GM23338 (cell line): ENCODE measurements around the gene ATF7.

Experiments used
- CREB1 ChIP-seq: fragments of 250-450 bp; sonication (Bioruptor Pico); IDR thresholded peaks from 2 replicates; pipeline ENCODE4 v1.5.0; 2020; ENCODE audit warnings: low read depth, mild to moderate bottlenecking, moderate library complexity
- EZH2 ChIP-seq: fragments of 200-600 bp; sonication (generic); IDR thresholded peaks from one replicate; pipeline ENCODE4 v1.8.0; 2017; ENCODE audit warnings: antibody characterized with exemption, mild to moderate bottlenecking, low read depth; ENCODE audit not compliant: unreplicated experiment
- EZH2phosphoT487 ChIP-seq: fragments of 200-600 bp; sonication (generic); IDR thresholded peaks from one replicate; pipeline ENCODE4 v1.8.1; 2018; ENCODE audit warnings: antibody characterized with exemption; ENCODE audit not compliant: unreplicated experiment
- JUNB ChIP-seq: IDR thresholded peaks from one replicate; pipeline ENCODE4 v1.6.1; 2016; ENCODE audit warnings: antibody characterized with exemption; ENCODE audit not compliant: unreplicated experiment
- NANOG ChIP-seq: IDR thresholded peaks from 2 replicates; pipeline ENCODE4 v1.6.1; 2016; ENCODE audit warnings: antibody characterized with exemption, borderline replicate concordance
- POLR2AphosphoS5 ChIP-seq: IDR thresholded peaks from 2 replicates; pipeline ENCODE4 v1.6.1; 2016; ENCODE audit warnings: antibody characterized with exemption, low read depth
- STAT1 ChIP-seq: IDR thresholded peaks from one replicate; pipeline ENCODE4 v1.6.1; 2016; ENCODE audit warnings: antibody characterized with exemption; ENCODE audit not compliant: unreplicated experiment
- ZNF114 ChIP-seq: fragments of 250-450 bp; sonication (Bioruptor Pico); IDR thresholded peaks from 2 replicates; pipeline ENCODE4 v1.5.0; 2020; ENCODE audit warnings: mild to moderate bottlenecking, moderate library complexity
- TF ChIP-seq, protein P1 (sequence below), 2 experiments: fragments of 200-600 bp in 1 of 2; sonication (generic) in 1 of 2; conservative IDR thresholded peaks; 2 replicates each; pipeline versions ENCODE4 v1.5.1 to v1.6.1; 2016 to 2017; ENCODE audit warnings: antibody characterized with exemption in 2 of 2, low read depth in 2 of 2, mild to moderate bottlenecking in 2 of 2, moderate library complexity in 1 of 2
- TF ChIP-seq, protein P2 (sequence below): IDR thresholded peaks from one replicate; pipeline ENCODE4 v1.6.1; 2018; ENCODE audit warnings: antibody characterized with exemption; ENCODE audit not compliant: unreplicated experiment

- TF ChIP-seq POLR2AphosphoS5 = no peak
- TF ChIP-seq, protein P1, sequence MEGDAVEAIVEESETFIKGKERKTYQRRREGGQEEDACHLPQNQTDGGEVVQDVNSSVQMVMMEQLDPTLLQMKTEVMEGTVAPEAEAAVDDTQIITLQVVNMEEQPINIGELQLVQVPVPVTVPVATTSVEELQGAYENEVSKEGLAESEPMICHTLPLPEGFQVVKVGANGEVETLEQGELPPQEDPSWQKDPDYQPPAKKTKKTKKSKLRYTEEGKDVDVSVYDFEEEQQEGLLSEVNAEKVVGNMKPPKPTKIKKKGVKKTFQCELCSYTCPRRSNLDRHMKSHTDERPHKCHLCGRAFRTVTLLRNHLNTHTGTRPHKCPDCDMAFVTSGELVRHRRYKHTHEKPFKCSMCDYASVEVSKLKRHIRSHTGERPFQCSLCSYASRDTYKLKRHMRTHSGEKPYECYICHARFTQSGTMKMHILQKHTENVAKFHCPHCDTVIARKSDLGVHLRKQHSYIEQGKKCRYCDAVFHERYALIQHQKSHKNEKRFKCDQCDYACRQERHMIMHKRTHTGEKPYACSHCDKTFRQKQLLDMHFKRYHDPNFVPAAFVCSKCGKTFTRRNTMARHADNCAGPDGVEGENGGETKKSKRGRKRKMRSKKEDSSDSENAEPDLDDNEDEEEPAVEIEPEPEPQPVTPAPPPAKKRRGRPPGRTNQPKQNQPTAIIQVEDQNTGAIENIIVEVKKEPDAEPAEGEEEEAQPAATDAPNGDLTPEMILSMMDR (conservative IDR thresholded peaks at IDR 0.05; ENCODE audit: low read depth in 2 of 2) = no peak
- TF ChIP-seq, protein P2, sequence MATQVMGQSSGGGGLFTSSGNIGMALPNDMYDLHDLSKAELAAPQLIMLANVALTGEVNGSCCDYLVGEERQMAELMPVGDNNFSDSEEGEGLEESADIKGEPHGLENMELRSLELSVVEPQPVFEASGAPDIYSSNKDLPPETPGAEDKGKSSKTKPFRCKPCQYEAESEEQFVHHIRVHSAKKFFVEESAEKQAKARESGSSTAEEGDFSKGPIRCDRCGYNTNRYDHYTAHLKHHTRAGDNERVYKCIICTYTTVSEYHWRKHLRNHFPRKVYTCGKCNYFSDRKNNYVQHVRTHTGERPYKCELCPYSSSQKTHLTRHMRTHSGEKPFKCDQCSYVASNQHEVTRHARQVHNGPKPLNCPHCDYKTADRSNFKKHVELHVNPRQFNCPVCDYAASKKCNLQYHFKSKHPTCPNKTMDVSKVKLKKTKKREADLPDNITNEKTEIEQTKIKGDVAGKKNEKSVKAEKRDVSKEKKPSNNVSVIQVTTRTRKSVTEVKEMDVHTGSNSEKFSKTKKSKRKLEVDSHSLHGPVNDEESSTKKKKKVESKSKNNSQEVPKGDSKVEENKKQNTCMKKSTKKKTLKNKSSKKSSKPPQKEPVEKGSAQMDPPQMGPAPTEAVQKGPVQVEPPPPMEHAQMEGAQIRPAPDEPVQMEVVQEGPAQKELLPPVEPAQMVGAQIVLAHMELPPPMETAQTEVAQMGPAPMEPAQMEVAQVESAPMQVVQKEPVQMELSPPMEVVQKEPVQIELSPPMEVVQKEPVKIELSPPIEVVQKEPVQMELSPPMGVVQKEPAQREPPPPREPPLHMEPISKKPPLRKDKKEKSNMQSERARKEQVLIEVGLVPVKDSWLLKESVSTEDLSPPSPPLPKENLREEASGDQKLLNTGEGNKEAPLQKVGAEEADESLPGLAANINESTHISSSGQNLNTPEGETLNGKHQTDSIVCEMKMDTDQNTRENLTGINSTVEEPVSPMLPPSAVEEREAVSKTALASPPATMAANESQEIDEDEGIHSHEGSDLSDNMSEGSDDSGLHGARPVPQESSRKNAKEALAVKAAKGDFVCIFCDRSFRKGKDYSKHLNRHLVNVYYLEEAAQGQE = no peak
- no peak for TF ChIP-seq EZH2
- TF ChIP-seq CREB1 (CRISPR knock-in tag) = no peak
- TF ChIP-seq JUNB = no peak
- no peak for TF ChIP-seq EZH2phosphoT487
- TF ChIP-seq NANOG = no peak
- TF ChIP-seq STAT1 = no peak
- no peak for TF ChIP-seq ZNF114 (CRISPR knock-in tag)
These were observed 24.8 kb downstream of the ATF7 start for GRCh38 chr12:53601296-53601847.
